Activated CD8-positive, alpha-beta T cell treated with anti-CD3 and anti-CD28 coated beads for 36 hours (primary cell): ENCODE results near the gene PKNOX1. TPM values are rescaled to one million over a fixed set of nuclear protein-coding genes. Genes with fewer than 3 reads are reported as not detected.

Source experiments
- ATAC-seq: fragments of 200-7000 bp; cut with Tn5 transposase; one replicate; pipeline ENCODE4 v1.10.0; 2021; ENCODE audit warnings: mild to moderate bottlenecking, moderate library complexity
- CTCF ChIA-PET: fragments of 350-600 bp; sonication (Branson Sonifier 250); formaldehyde crosslinking; loops from one replicate; lab custom pipeline; 2021; ENCODE audit warnings: antibody characterized with exemption; lab: Charles Lee
- POLR2A ChIA-PET: fragments of 350-600 bp; sonication (Branson Sonifier 250); formaldehyde crosslinking; loops from one replicate; lab custom pipeline; 2021; ENCODE audit warnings: antibody characterized with exemption; lab: Charles Lee
- DNase-seq: peaks from one replicate; pipeline ENCODE4 v3.0.0-alpha.2; 2020
- H3K27ac Mint-ChIP-seq: one replicate; pipeline ENCODE4 v1.8.0; 2021; ENCODE audit warnings: mild to moderate bottlenecking, mixed read lengths
- H3K27me3 Mint-ChIP-seq: one replicate; pipeline ENCODE4 v1.8.0; 2021; ENCODE audit warnings: mixed read lengths
- H3K36me3 Mint-ChIP-seq: one replicate; pipeline ENCODE4 v1.8.0; 2021; ENCODE audit warnings: low read depth, mixed read lengths
- H3K4me1 Mint-ChIP-seq: one replicate; pipeline ENCODE4 v1.8.0; 2021; ENCODE audit warnings: low read depth, mixed read lengths
- H3K4me3 Mint-ChIP-seq: one replicate; pipeline ENCODE4 v1.8.0; 2021; ENCODE audit warnings: mild to moderate bottlenecking, moderate library complexity, mixed read lengths
- H3K9me3 Mint-ChIP-seq: one replicate; pipeline ENCODE4 v1.8.0; 2021; ENCODE audit warnings: mixed read lengths
- CTCF ChIP-seq: fragments of 200-600 bp; IDR thresholded peaks from one replicate; pipeline ENCODE4 v1.8.0; 2022; ENCODE audit warnings: antibody characterized with exemption, mild to moderate bottlenecking
- intact Hi-C: fragments of 100-400 bp; cut with micrococcal nuclease; formaldehyde crosslinking; loops from one replicate; pipeline ENCODE4 v1.10.0; 2022
- total RNA-seq, 2 experiments: library from RNA; stranded (reverse); gene quantifications; one replicate each; pipeline ENCODE4 v1.2.3, GENCODE V29; 2021

The PKNOX1 gene
- total RNA-seq, 2 experiments from 2014 or later = 12.6 to 14.1 TPM

- Mint-ChIP-seq H3K27ac (no peak overlapping the region), H3K4me1 (no peaks in the 10 kb centered on the region), H3K36me3 (peaks cover 7% of the 10 kb centered on the region), H3K9me3 (no peaks in the 10 kb centered on the region), H3K27me3 (no peaks in the 10 kb centered on the region), H3K4me3 (no peak overlapping the region)
- ATAC-seq (no peak), DNase-seq (no peak)
- ChIA-PET POLR2A (no interaction called here), CTCF (no interaction called here)
- intact Hi-C loops = no loop called here
- TF ChIP-seq CTCF = no peak
Measured at GRCh38 chr21:43015906-43016540, 41.7 kb downstream of the PKNOX1 start.

- H3K27ac Mint-ChIP-seq = no peak overlapping the region
- H3K4me3 Mint-ChIP-seq = no peak overlapping the region
- ChIA-PET CTCF (no interaction called here), POLR2A (no interaction called here)
- no peaks in the 10 kb centered on the region for H3K9me3 Mint-ChIP-seq
- peaks cover 7% of the 10 kb centered on the region for H3K36me3 Mint-ChIP-seq
- H3K27me3 Mint-ChIP-seq = no peaks in the 10 kb centered on the region
- intact Hi-C loops = no loop called here
- ATAC-seq = no peak
- DNase-seq = no peak
- no peaks in the 10 kb centered on the region for H3K4me1 Mint-ChIP-seq
- TF ChIP-seq CTCF = no peak
Measured at GRCh38 chr21:43016728-43017127, 42.4 kb downstream of the PKNOX1 start.

GRCh38 chr21:43018519-43018918, 44.2 kb downstream of the PKNOX1 start:
- H3K4me3 Mint-ChIP-seq = no peak overlapping the region
- no peak for TF ChIP-seq CTCF
- intact Hi-C loops = no loop called here
- no peak for ATAC-seq
- DNase-seq = no peak
- H3K27me3 Mint-ChIP-seq = no peaks in the 10 kb centered on the region
- ChIA-PET CTCF (no interaction called here), POLR2A (interaction anchor here (1.2 kb wide), 1 partner anchor 24 kb away, joined by 4 read pairs; no protein-coding TSS in a partner anchor)
- H3K9me3 Mint-ChIP-seq = no peaks in the 10 kb centered on the region
- no peaks in the 10 kb centered on the region for H3K4me1 Mint-ChIP-seq
- peaks cover 15% of the 10 kb centered on the region for H3K36me3 Mint-ChIP-seq
- H3K27ac Mint-ChIP-seq = no peak overlapping the region

GRCh38 chr21:43020177-43020576, 45.8 kb downstream of the PKNOX1 start:
- no peaks in the 10 kb centered on the region for H3K9me3 Mint-ChIP-seq
- no peak overlapping the region for H3K4me3 Mint-ChIP-seq
- peaks cover 15% of the 10 kb centered on the region for H3K36me3 Mint-ChIP-seq
- no peak overlapping the region for H3K27ac Mint-ChIP-seq
- ChIA-PET CTCF (no interaction called here), POLR2A (no interaction called here)
- no peaks in the 10 kb centered on the region for H3K4me1 Mint-ChIP-seq
- ATAC-seq (no peak), DNase-seq (no peak)
- intact Hi-C loops = no loop called here
- no peak for TF ChIP-seq CTCF
- H3K27me3 Mint-ChIP-seq = no peaks in the 10 kb centered on the region

GRCh38 chr21:43020771-43021170, 46.4 kb downstream of the PKNOX1 start:
- intact Hi-C loops = no loop called here

More at GRCh38 chr21:43020771-43021170, 46.4 kb downstream of the PKNOX1 start:
- ChIA-PET POLR2A (no interaction called here), CTCF (no interaction called here)
- no peak for TF ChIP-seq CTCF
- H3K36me3 Mint-ChIP-seq = peaks cover 15% of the 10 kb centered on the region
- H3K9me3 Mint-ChIP-seq = no peaks in the 10 kb centered on the region
- H3K4me3 Mint-ChIP-seq = no peak overlapping the region
- ATAC-seq (no peak), DNase-seq (no peak)
- no peak overlapping the region for H3K27ac Mint-ChIP-seq
- H3K4me1 Mint-ChIP-seq = no peaks in the 10 kb centered on the region
- no peaks in the 10 kb centered on the region for H3K27me3 Mint-ChIP-seq
